ENCODE measurements around the gene PATL1.

The PATL1 gene

DNA sequence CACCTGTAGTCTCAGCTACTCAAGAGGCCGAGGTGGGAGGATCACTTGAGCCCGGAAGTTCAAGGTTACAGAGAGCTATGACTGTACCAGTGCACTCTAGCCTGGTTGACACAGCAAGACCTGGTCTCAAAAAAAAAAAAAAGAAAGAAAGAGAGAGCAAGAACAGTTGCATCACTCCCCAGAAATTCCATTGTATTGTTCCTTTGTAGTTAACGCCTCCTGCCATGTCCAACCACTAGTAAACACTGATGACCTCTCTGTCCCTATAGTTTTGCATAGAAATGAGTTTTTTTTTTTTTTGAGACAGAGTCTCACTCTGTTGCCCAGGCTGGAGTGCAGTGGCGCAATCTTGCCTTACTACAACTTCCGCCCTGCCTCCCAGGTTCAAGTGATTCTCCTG, 10.8 kb downstream of the PATL1 start:
- H3K4me3 ChIP-seq (ENCODE audit: low read length): no peak overlapping the region
- no peak for DNase-seq (ENCODE audit: low read depth)
- TF ChIP-seq, protein P1, sequence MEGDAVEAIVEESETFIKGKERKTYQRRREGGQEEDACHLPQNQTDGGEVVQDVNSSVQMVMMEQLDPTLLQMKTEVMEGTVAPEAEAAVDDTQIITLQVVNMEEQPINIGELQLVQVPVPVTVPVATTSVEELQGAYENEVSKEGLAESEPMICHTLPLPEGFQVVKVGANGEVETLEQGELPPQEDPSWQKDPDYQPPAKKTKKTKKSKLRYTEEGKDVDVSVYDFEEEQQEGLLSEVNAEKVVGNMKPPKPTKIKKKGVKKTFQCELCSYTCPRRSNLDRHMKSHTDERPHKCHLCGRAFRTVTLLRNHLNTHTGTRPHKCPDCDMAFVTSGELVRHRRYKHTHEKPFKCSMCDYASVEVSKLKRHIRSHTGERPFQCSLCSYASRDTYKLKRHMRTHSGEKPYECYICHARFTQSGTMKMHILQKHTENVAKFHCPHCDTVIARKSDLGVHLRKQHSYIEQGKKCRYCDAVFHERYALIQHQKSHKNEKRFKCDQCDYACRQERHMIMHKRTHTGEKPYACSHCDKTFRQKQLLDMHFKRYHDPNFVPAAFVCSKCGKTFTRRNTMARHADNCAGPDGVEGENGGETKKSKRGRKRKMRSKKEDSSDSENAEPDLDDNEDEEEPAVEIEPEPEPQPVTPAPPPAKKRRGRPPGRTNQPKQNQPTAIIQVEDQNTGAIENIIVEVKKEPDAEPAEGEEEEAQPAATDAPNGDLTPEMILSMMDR (conservative IDR thresholded peaks at IDR 0.05; ENCODE audit: low read length): no peak

DNA sequence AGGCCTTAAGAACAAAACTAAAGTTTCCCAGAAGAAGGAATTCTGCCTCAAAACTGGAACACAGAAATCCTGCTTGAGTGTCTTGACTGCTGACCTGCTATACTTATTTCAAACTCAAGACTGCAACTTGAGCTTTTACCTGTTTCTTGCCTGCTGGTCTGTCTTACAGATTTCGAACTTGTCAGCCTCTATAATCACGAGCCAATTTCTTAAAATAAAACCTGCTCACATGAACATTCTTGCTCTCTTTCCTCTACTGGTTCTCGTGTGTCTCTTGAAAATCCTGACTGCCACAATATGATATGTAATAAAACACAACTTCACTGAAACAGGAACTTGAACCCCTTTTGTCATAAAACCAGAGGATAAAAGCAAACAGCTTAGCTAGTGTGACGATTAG, 13.9 kb downstream of the PATL1 start:
- no peak for DNase-seq (ENCODE audit: low read depth)
- no peak overlapping the region for H3K4me3 ChIP-seq (ENCODE audit: low read length)
- TF ChIP-seq, protein P1 (conservative IDR thresholded peaks at IDR 0.05; ENCODE audit: low read length): no peak

DNA sequence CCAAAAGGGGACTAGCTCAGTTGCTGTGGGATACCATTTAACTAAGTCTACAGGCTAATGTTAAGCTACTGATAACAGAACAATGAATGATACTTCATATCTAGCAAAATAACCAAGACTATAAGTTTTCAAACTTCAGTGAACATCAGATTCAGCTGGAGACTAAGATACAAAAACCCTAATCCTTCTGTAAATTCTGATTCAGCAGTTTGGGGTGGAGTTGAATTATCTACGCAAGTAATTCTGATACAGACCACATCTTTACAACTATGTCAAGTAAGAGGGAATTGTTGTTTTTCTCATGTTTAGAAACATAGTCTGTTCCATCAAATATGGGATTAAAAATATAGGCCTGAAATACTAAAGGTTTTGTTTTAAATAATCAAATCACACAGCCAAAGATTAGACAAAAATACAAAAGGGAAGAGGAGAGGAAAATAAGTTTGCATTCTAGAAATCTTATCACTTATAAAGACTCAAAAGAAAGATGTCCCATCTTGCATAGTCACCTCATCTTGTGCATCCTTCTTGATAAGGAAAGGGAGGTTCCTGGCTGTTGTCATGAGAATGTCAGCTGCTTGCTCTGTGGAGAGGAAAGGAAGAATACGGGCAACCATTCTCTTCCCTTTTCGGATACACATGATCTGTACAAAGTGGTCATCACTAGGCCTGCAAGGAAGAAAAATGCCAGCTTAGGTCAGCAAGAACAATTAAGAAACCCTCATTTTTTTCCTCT, 21.4 kb downstream of the PATL1 start:
- no peak overlapping the region for H3K4me3 ChIP-seq (ENCODE audit: low read length)
- DNase-seq (ENCODE audit: low read depth): no peak

DNA sequence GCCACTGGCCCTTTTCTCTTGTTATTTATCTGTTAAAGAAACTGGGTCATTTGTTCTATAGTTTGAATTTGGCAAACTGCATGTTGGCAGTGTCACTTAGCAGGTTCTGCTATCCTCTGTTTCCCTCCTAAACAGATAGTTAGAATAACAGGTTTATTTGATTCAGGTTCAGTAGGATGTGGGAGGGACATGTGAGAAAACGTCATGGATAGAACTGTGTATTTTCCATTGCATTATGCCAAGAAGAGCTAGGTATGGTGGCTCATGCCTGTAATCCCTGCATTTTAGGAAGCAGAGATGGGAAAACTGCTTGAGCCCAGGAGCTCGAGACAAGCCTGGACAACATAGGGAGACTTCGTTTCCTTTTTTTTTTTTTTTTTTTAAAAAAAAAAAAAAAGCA, 24.3 kb downstream of the PATL1 start:
- no peak for DNase-seq (ENCODE audit: low read depth)
- no peak overlapping the region for H3K4me3 ChIP-seq (ENCODE audit: low read length)
- TF ChIP-seq, protein P1 (conservative IDR thresholded peaks at IDR 0.05; ENCODE audit: low read length): no peak

More for the DNA sequence above, 21.4 kb downstream of the PATL1 start:
- TF ChIP-seq, protein P1 (conservative IDR thresholded peaks at IDR 0.05; ENCODE audit: low read length): no peak

DNA sequence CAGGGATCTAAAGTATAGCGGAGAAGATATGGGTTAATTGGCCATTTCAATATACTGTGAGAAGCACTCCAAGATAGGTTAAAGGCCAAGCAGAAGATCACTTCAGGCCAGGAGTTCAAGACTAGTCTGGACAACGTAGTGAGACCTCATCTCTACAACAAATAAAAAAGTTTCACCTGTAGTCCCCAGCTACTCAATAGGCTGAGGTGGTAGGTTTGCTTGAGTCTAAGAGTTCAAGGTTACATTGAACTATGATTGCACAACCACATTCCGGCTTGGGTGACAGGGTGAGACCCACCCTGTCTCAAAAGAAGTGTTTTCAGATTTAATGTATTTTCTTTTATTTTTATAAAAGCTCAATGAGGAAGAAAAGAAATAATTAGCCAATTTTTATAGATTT, 25.4 kb downstream of the PATL1 start:
- no peak overlapping the region for H3K4me3 ChIP-seq (ENCODE audit: low read length)
- DNase-seq (ENCODE audit: low read depth): no peak
- TF ChIP-seq, protein P1 (conservative IDR thresholded peaks at IDR 0.05; ENCODE audit: low read length): no peak

DNA sequence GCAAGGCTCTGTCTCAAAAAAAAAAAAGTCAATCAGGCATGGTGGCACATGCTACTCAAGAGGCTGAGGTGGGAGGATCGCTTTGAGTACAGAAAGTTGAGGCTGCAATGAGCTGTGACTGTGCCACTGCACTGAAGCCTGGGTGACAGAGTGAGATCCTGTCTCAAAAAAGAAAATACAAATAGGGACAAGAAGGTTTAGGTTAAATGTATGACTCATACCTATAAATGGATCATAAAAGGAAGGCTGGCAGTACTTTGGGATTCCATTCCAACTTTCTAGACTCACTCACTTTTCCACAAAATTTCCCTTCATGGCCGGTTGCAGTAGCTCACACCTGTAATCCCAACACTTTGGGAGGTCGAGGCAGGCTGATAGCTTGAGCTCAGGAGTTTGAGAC, 27.7 kb downstream of the PATL1 start:
- TF ChIP-seq, protein P1 (conservative IDR thresholded peaks at IDR 0.05; ENCODE audit: low read length): no peak
- no peak for DNase-seq (ENCODE audit: low read depth)
- no peak overlapping the region for H3K4me3 ChIP-seq (ENCODE audit: low read length)

DNA sequence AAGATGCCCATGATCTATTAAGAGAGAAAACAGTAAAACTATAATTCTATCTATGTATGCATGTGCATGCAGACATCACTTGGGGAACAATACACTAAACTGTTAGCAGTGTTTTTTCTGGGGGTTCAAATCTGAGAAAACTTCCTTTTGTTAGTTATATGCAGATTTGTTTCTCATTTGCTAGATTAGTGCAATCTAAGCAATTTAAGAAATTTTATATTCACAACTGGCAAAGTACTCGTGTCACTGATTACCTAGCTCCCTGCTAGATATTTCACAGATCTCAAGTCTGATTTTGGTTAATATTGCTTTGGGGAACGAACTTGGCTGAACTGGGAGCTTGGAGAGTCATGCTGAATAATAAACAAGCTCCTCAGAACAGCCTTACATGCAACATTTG, 38.3 kb downstream of the PATL1 start:
- TF ChIP-seq, protein P1 (conservative IDR thresholded peaks at IDR 0.05; ENCODE audit: low read length): no peak
- DNase-seq (ENCODE audit: low read depth): no peak

More for the DNA sequence above, 38.3 kb downstream of the PATL1 start:
- no peak overlapping the region for H3K4me3 ChIP-seq (ENCODE audit: low read length)

All from AG10803 (cell line).